GM12872 (cell line): ENCODE results near the gene STRN.

Experiments
- TF ChIP-seq, protein P1 (sequence below): IDR thresholded peaks from 3 replicates; pipeline ENCODE4 v1.5.1; 2011; ENCODE audit warnings: low read depth, mild to moderate bottlenecking, low read length, moderate library complexity; ENCODE audit not compliant: insufficient read depth

Gene STRN

DNA sequence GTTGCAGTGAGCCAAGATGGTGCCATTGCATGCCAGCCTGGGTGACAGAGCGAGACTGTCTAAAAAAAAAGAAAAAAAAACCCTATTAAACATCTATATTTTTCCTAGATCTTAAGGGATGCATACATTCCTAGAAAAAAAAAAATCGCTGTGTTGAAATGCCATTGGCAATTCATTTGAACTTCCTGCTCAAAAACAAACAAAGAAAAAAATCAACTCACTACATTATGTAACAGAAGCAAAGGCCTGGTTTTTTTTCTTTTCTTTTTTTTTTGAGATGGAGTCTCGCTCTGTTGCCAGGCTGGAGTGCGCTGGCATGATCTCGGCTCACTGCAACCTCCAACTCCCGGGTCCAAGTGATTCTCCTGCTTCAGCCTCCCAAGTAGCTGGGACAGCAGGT is 21.7 kb upstream of the STRN start:
- TF ChIP-seq, protein P1, sequence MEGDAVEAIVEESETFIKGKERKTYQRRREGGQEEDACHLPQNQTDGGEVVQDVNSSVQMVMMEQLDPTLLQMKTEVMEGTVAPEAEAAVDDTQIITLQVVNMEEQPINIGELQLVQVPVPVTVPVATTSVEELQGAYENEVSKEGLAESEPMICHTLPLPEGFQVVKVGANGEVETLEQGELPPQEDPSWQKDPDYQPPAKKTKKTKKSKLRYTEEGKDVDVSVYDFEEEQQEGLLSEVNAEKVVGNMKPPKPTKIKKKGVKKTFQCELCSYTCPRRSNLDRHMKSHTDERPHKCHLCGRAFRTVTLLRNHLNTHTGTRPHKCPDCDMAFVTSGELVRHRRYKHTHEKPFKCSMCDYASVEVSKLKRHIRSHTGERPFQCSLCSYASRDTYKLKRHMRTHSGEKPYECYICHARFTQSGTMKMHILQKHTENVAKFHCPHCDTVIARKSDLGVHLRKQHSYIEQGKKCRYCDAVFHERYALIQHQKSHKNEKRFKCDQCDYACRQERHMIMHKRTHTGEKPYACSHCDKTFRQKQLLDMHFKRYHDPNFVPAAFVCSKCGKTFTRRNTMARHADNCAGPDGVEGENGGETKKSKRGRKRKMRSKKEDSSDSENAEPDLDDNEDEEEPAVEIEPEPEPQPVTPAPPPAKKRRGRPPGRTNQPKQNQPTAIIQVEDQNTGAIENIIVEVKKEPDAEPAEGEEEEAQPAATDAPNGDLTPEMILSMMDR, result no peak

DNA sequence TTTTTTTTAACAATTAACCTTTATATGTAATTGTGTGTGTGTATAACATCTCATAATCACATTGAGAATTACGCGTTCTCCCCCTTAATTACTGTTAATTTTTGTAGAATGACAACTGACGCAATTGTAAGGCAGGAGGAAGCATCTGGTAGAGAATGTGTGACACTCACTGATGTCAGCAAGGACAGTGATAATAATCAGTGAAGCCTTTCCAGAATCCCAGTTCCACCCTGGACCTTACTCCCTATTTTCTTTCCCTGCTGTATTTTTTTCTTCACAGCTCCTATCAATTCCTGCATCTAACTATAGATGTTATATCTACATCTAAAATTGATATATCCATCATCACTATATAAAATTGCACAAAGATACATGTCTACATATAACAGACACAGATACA is 16.1 kb upstream of the STRN start:
- TF ChIP-seq, protein P1, result no peak

DNA sequence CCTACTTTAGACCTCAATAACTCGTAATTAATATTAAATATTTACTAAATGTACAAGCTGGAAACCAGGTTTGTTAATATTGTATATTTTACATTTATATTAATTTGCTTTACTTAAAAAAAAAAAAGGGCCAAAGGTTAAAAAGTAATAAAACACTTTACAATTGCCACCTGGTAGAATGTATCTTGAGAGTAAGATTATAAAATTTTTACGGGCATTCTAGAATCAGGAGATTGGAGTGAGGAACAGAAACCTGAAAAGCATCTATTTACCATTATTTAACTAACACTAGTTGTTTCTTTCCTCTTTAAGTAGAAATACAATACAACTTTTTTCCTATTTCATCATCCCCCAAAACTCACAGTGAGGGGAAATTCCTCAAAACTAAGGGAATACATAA is 15.6 kb upstream of the STRN start:
- TF ChIP-seq, protein P1, result no peak

DNA sequence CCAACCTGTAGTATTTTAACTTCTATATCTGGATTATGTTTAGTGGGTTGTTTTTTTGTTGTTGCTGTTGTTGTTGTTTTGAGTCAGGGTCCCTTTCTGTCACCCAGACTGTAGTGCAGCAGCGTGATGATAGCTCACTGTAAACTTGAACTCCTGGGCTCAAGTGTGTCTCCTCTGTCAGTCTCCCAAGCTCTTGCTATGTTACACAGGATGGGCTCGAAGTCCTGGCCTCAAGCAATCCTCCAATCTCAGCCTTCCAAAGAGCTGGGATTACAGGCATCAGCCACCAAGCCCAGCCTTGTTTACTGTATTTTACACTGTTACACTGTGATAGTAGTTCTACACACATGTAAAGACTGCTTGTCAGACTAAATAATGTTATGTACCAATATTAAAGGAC is 9.7 kb upstream of the STRN start:
- TF ChIP-seq, protein P1, result no peak

DNA sequence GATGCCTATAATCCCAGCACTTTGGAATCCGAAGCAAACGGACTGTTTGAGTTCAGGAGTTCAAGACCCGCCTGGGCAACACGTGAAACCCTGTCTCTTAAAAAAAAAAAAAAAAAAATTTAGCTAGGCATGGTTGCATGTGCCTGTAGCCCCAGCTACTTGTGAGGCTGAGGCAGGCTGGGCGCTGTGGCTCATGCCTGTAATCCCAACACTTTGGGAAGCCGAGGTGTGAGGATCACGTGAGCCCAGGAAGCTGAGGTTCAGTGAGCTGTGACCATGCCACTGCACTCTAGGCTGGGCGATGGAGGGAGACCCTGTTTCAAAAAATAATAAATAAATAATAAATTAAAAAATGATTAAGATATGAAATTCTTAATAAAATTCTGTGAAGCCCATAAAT is 9.0 kb upstream of the STRN start:
- TF ChIP-seq, protein P1, result no peak

DNA sequence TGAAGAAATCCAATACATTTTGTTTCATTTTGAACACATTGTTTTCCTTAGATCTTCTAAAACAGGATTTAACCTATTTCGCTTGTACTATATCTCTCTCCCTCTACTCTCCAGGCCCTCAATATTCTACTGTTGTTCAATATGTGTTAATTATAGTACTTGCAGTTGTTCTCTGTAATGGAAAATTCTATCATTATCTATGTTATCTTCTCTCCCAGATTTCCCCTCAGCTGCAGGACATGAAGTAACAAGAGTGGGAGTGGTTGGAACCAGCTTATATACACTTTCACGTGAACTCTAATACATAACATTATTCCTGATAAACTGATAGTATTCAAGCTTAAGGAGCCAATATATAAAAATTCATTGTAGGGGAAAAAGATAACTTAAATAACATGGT is 7.0 kb upstream of the STRN start:
- TF ChIP-seq, protein P1, result no peak

DNA sequence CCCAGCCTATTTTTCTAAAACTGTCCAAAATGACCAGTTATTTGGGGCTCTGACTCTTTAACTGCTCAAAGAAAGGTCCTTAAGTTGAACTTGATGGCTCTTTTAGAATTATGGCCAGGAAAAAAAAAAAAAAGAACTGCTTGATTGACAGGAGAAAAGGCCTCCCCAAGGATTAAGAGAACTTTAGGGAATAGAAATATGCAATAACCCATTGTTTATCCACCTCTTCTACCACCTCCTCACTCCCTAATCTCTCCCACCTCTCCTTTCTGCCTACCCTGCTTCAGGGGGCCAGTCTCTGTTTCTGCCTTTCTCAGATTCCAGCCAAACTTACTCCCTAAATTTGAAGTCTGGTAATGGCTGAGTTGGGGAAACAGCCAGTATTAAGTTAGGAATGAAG is 5.7 kb upstream of the STRN start:
- TF ChIP-seq, protein P1, result no peak
